ENCODE results near the gene FAM117B.
"Not testable (repeated sequence)": the region's sequence is repeated elsewhere in the genome, so short reads cannot be mapped to it uniquely, and the experiment has no call there.

Gene FAM117B

DNA sequence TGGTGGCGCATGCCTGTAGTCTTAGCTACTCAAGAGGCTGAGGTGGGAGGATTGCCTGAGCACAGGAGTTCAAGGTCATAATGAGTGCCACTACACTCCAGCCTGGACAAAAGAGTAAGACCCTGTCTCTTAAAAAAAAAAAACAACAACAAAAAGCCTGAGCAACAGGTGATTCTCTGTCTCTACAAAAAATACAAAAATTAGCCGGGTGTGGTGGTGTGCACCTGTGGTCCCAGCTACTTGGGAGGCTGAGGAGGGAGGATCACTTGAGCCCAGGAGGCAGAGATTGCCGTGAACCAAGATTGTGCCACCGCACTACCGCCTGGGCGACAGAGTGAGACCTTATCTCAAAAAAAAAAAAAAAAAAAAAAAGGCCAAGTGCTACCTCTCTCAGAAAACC is 40.3 kb downstream of the FAM117B start:
- H3K9me3 Mint-ChIP-seq, H3K27me3 Mint-ChIP-seq, H3K27ac Mint-ChIP-seq, H3K4me3 Mint-ChIP-seq: not testable (repeated sequence)
- H3K4me1 Mint-ChIP-seq = peaks cover 81% of the 10 kb centered on the region
- peaks cover 11% of the 10 kb centered on the region for H3K36me3 Mint-ChIP-seq

DNA sequence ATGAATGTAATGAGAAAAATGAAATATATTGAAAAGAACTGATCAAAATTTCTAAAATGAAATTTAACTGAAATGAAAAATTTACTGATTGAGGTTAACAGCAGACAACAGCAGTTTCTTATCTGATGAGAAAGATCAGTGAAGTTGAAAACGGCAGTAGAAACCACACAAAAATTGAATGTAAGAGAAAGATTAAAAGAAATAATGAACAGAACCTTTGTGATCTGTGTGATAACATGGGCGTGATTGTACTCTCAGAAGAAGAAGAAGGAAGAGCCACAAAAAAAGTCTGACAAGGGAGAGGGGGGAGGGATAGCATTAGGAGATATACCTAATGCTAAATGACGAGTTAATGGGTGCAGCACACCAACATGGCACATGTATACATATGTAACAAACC is 45.2 kb downstream of the FAM117B start:
- peak overlapping the region; percentile 33 for H3K4me3 Mint-ChIP-seq
- peaks cover 19% of the 10 kb centered on the region for H3K36me3 Mint-ChIP-seq
- peak overlapping the region; percentile 4 for H3K27ac Mint-ChIP-seq

DNA sequence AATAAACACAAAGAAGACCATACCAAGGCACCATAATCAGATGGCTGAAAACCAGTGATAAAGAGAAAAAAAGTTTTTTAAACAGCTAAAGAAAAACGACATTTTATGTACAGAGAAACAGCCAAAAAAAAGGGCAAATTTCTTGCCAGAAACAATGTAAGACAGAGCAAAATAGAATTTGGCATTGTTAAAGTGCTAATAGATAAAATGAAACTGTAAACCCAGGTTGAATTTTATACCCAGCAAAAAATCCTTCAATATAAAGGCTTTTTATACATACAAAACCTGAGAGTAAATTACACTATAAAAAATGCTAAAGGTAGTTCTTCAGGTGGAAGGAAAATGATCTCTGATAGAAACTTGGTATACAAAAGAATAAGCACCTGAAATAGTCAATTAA is 45.7 kb downstream of the FAM117B start:
- Mint-ChIP-seq H3K9me3 (peaks cover 10% of the 10 kb centered on the region), H3K27me3 (no peaks in the 10 kb centered on the region), H3K27ac (peak overlapping the region; percentile 84), H3K4me1 (peaks cover 59% of the 10 kb centered on the region), H3K4me3 (no peak overlapping the region), H3K36me3 (peaks cover 18% of the 10 kb centered on the region)

More for the DNA sequence above, 45.2 kb downstream of the FAM117B start:
- Mint-ChIP-seq H3K9me3 (peaks cover 10% of the 10 kb centered on the region), H3K27me3 (no peaks in the 10 kb centered on the region), H3K4me1 (peaks cover 62% of the 10 kb centered on the region)

DNA sequence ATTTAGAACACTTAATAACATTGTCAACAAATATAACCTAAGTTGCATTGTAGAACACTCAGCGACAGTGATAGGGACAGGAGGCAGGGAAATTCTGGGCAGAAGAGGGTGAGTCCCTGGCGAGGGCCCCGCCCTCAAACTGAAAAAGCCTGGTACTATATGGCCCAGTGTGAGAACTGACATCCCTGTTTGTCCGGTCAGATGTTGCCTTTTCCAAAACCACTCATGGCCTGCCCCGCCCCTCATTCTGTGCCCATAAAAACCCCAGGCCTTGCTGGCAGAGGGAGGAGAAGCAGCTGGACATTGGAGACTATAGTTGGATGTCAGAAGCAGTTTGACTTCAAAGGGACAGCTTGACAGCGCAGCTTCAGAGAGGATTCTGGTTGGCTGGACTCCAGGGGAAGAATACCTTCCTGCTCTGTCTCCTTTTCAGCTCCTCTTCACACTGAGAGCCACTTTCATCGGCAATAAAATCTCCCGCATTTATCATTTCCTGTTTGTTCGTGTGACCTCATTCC is 47.0 kb downstream of the FAM117B start:
- Mint-ChIP-seq H3K4me1 (peaks cover 61% of the 10 kb centered on the region), H3K27ac (no peak overlapping the region), H3K4me3 (no peak overlapping the region), H3K36me3 (peaks cover 23% of the 10 kb centered on the region), H3K9me3 (peaks cover 10% of the 10 kb centered on the region), H3K27me3 (no peaks in the 10 kb centered on the region)

DNA sequence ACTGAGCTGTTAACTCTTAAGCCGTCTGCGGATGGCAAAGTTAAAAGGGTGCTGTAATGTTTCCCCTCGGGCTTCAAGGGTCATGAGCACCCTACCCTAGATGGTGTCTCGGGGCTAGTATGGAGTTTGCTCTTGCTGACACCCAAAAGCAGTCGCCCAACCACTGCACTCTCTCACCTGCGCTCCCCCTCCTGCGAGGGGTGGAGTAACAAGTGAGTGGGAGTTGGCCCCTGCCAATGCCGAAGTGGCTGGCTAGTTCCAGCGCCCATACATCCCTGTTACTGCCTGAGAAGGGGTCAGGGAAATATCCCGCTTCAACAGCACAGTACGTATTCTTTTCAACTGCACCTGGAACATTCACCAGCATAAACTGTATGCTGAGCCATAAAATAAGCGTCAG is 47.5 kb downstream of the FAM117B start:
- Mint-ChIP-seq H3K4me1 (peaks cover 64% of the 10 kb centered on the region), H3K36me3 (peaks cover 23% of the 10 kb centered on the region), H3K27ac (peak overlapping the region; percentile 12), H3K4me3 (no peak overlapping the region), H3K27me3 (no peaks in the 10 kb centered on the region), H3K9me3 (peaks cover 10% of the 10 kb centered on the region)

DNA sequence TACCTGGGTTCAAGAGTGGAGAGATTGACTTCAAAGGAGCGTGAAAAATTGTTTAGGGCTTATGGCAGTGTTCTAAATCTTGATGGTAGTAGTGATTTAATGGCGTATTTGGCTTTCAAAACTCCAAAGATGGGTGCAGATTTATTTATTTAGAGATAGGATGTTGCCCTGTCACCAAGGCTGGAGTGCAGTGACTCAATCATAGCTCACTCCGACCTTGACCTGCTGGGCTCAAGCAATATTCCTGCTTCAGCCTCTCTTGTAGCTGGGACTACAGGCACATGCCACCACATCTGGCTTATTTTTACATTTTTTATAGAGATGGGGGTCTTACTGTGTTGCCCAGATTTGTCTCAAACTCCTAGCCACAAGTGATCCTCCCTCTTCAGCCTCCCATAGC is 52.5 kb downstream of the FAM117B start:
- Mint-ChIP-seq H3K4me1 (peaks cover 68% of the 10 kb centered on the region), H3K9me3 (no peaks in the 10 kb centered on the region), H3K27ac (peak overlapping the region; percentile 70), H3K36me3 (peaks cover 5% of the 10 kb centered on the region), H3K4me3 (no peak overlapping the region), H3K27me3 (no peaks in the 10 kb centered on the region)

DNA sequence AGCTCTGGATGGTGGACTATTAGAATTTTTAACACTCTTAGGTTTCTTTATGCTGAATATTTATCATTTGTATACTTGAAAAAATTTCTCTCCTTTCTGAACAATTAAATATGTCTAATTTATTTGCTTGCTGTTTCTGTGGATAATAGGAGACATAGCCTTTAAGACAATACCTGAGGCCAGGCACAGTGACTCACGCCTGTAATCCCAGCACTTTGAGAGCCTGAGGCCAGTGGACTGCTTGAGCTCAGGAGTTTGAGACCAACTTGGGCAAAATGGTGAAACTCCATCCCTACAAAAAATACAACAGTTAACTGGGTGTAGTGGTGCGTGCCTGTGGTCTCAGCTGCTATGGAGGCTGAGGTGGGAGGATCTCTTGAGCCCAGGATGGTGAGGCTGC is 54.7 kb downstream of the FAM117B start:
- no peaks in the 10 kb centered on the region for H3K27me3 Mint-ChIP-seq
- peaks cover 77% of the 10 kb centered on the region for H3K4me1 Mint-ChIP-seq
- H3K4me3 Mint-ChIP-seq = no peak overlapping the region
- H3K27ac Mint-ChIP-seq = peak overlapping the region; percentile 82
- H3K9me3 Mint-ChIP-seq = no peaks in the 10 kb centered on the region
- peaks cover 5% of the 10 kb centered on the region for H3K36me3 Mint-ChIP-seq

DNA sequence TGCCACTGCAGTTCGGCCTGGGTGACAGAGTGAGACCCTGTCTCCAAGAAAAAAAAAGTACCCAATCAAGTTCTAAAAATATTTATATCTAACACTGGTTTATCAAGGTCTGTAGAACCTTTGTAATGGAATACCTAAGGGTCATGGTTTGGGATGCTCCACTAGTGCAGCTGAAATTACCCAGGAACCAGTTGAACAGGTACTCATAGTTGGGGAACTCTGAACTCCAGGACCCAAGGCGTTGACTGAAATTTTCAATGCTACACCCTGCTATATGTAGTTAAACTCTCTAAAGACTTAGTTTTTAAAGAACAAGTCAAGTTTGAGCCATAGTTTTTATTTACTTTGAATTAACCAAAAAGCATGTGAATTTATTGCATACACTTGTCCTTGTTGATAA is 55.1 kb downstream of the FAM117B start:
- H3K36me3 Mint-ChIP-seq = peaks cover 6% of the 10 kb centered on the region
- no peaks in the 10 kb centered on the region for H3K27me3 Mint-ChIP-seq
- H3K9me3 Mint-ChIP-seq = no peaks in the 10 kb centered on the region
- H3K4me3 Mint-ChIP-seq = no peak overlapping the region
- peaks cover 81% of the 10 kb centered on the region for H3K4me1 Mint-ChIP-seq
- peak overlapping the region; percentile 82 for H3K27ac Mint-ChIP-seq

- Mint-ChIP-seq H3K9me3 (no peaks in the 10 kb centered on the region), H3K4me3 (peak overlapping the region; percentile 4), H3K27ac (peak overlapping the region; percentile 82), H3K4me1 (peaks cover 86% of the 10 kb centered on the region), H3K27me3 (no peaks in the 10 kb centered on the region), H3K36me3 (peaks cover 7% of the 10 kb centered on the region)
Observed at GRCh38 chr2:202690321-202690900, 55.6 kb downstream of the FAM117B start.

DNA sequence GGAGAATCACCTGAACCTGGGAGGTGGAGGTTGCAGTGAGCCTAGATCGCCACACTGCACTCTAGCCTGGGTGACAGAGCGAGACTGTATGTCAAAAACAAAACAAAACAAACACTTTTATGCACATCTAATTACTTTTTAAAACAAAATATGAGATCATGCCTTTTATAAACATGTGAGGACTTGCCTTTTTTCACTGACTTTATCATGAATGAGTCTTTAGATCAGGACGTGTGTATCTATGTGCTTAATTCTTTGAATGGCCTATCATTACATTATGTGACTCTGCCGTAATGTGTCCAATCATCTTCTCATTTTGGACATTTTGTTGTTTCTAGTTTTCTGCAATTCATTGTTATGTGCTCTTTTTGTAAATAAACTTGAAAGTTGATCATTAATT is 58.7 kb downstream of the FAM117B start:
- no peaks in the 10 kb centered on the region for H3K9me3 Mint-ChIP-seq

DNA sequence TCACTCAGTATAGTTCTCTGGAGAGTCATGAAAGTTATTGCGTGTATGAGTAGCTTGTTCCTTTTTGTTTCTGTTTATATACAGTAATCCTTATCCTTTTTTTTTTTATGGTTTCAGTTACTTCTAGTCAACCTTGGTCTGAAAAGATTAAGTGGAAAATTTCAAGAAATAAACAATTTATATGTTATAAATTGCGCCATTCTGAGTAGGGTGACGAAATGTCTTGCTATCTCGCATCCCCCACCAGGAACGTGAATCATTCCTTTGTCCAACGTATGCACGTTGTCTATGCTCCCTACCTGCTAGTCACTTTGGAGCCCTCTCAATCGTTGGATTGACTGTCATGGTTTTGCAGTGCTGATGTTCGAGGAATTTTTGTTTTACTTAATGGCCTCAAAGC is 60.4 kb downstream of the FAM117B start:
- H3K9me3 Mint-ChIP-seq = peaks cover 6% of the 10 kb centered on the region
- peak overlapping the region; percentile 46 for H3K27ac Mint-ChIP-seq
- H3K4me3 Mint-ChIP-seq = no peak overlapping the region
- H3K36me3 Mint-ChIP-seq = peaks cover 13% of the 10 kb centered on the region
- H3K27me3 Mint-ChIP-seq = no peaks in the 10 kb centered on the region
- H3K4me1 Mint-ChIP-seq = peaks cover 65% of the 10 kb centered on the region

More for the DNA sequence above, 58.7 kb downstream of the FAM117B start:
- H3K4me3 Mint-ChIP-seq = no peak overlapping the region
- H3K27ac Mint-ChIP-seq = peak overlapping the region; percentile 80
- H3K27me3 Mint-ChIP-seq = no peaks in the 10 kb centered on the region
- H3K4me1 Mint-ChIP-seq = peaks cover 71% of the 10 kb centered on the region
- H3K36me3 Mint-ChIP-seq = peaks cover 7% of the 10 kb centered on the region

DNA sequence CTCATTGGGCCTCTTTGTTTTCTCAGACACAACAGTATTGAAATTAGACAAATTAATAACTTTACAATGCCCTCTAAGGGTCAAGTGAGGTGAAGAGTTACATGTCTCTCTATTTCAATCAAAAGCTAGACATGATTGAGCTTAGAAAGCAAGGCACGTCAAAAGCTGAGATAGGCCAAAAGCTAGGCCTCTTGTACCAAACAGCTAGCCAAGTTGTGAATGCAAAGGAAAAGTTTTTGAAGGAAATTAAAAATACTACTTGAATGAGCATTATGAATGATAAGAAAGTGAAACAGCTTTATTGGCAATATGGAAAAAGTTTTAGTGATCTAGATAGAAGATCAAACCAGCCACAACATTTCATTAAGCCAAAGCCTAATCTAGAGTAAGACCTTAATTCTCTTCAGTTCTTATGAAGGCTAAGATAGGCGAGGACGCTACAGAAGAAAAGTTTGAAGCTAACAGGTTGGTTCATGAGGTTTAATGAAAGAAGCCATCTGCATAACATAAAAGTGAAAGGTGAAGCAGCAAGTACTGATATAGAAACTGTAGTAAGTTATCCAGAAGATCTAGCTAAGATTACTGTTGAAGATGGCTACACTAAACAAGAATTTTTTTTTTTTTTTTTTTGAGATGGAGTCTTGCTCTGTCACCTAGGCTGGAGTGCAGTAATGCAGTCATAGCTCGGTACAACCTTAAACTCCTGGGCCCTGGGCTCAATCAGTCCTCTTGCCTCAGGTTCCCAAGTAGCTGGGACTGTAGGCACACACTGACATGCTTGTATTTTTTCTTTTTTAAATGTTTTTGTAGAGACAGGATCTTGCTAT is 65.5 kb downstream of the FAM117B start:
- H3K4me3 Mint-ChIP-seq = peak overlapping the region; percentile 55
- peaks cover 11% of the 10 kb centered on the region for H3K9me3 Mint-ChIP-seq
- H3K27me3 Mint-ChIP-seq = no peaks in the 10 kb centered on the region
- peak overlapping the region; percentile 96 for H3K27ac Mint-ChIP-seq
- peaks cover 64% of the 10 kb centered on the region for H3K4me1 Mint-ChIP-seq
- H3K36me3 Mint-ChIP-seq = peaks cover 15% of the 10 kb centered on the region

GRCh38 chr2:202703091-202703490 is 68.3 kb downstream of the FAM117B start:
- Mint-ChIP-seq H3K27me3 (no peaks in the 10 kb centered on the region), H3K36me3 (peaks cover 14% of the 10 kb centered on the region), H3K4me1 (peaks cover 70% of the 10 kb centered on the region), H3K27ac (peak overlapping the region; percentile 94), H3K4me3 (no peak overlapping the region), H3K9me3 (peaks cover 14% of the 10 kb centered on the region)

DNA sequence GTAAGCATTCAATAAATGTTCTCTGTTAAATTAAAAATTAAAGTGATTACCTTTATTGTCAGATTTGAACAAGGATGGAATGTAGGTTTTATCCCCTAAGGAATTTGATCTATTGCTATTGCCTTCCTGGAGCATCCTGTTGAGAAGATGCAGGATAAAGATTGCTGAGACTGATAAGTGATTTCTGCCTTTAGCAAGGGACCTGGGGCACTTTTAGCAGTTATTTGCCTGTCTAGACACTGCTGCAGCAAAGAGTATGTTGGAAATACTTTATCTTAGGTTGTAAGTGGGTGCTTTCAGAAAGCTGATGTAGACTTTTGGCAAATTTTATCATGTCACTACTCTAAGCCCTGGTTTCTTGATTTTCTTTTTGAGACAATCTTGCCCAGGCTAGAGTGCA is 69.5 kb downstream of the FAM117B start:
- no peaks in the 10 kb centered on the region for H3K27me3 Mint-ChIP-seq
- H3K27ac Mint-ChIP-seq = peak overlapping the region; percentile 96
- H3K4me3 Mint-ChIP-seq = no peak overlapping the region
- H3K4me1 Mint-ChIP-seq = peaks cover 78% of the 10 kb centered on the region
- H3K36me3 Mint-ChIP-seq = peaks cover 18% of the 10 kb centered on the region
- H3K9me3 Mint-ChIP-seq = peaks cover 16% of the 10 kb centered on the region

GRCh38 chr2:202705446-202706020 is 70.8 kb downstream of the FAM117B start:
- Mint-ChIP-seq H3K4me1 (peaks cover 79% of the 10 kb centered on the region), H3K27ac (peak overlapping the region; percentile 96), H3K36me3 (peaks cover 19% of the 10 kb centered on the region), H3K9me3 (peaks cover 10% of the 10 kb centered on the region), H3K27me3 (no peaks in the 10 kb centered on the region), H3K4me3 (peak overlapping the region; percentile 58)

All from activated naive CD4-positive, alpha-beta T cell treated with anti-CD3 and anti-CD28 coated beads, Interleukin-2, amount 50 U/mL, for 24 hours (primary cell).